ENCODE results near the gene C1GALT1. TPM values are rescaled to one million over a fixed set of nuclear protein-coding genes. Genes with fewer than 3 reads are reported as not detected.

Gene C1GALT1
- total and polyA plus RNA-seq, 12 donors = 6.2 to 31.9 (median 19.7) TPM

DNA sequence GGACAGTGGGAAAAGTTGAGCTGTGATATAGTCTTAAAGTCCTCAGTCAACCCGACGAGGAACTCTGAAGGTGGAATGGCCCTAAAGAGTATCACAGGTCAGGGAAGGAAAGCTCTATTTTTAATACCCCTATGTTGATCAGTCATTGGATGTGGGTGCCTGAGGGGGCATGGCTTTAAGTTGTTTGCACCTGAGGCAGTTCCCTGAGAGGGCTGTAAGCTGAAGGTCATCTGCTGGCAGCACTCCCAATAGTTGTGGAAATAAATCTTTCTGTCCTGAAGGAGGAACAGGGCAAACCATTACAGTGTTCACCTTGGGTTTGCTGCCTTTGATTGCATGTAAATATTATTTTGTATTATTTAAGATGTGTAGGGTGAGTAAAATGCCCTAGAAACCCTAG, 17.8 kb upstream of the C1GALT1 start:
- no peak for TF ChIP-seq CTCF (IDR thresholded peaks at IDR 0.05)
- Histone ChIP-seq H3K36me3 (no peaks in the 10 kb centered on the region), H3K27me3 (no peaks in the 10 kb centered on the region), H3K9me3 (peaks cover 0 to 5% (median 0%) of the 10 kb centered on the region in 11 donors), H3K27ac (no peak overlapping the region), H3K4me1 (peaks cover 0 to under 1% (median 0%) of the 10 kb centered on the region in 9 donors), H3K4me3 (no peak overlapping the region)
- intact Hi-C loops (cut with DNase I) = no loop called here
- no peak for ATAC-seq
- DNase-seq = no peak
- WGBS, 2 donors = 93 to 94% methylated on average over 2 of the region's 2 CpGs

- Histone ChIP-seq H3K27ac (no peak overlapping the region), H3K4me1 (no peaks in the 10 kb centered on the region), H3K9me3 (peaks cover 0 to 12% (median 0%) of the 10 kb centered on the region in 11 donors), H3K4me3 (no peak overlapping the region), H3K27me3 (no peaks in the 10 kb centered on the region), H3K36me3 (no peaks in the 10 kb centered on the region)
- ATAC-seq (no peak), DNase-seq (no peak)
- WGBS, 2 donors = 59 to 71% methylated on average over 3 of the region's 3 CpGs
- intact Hi-C loops (cut with DNase I) = no loop called here
- TF ChIP-seq CTCF (IDR thresholded peaks at IDR 0.05) = no peak
These were observed 17.0 kb upstream of the C1GALT1 start for GRCh38 chr7:7165372-7165771.

DNA sequence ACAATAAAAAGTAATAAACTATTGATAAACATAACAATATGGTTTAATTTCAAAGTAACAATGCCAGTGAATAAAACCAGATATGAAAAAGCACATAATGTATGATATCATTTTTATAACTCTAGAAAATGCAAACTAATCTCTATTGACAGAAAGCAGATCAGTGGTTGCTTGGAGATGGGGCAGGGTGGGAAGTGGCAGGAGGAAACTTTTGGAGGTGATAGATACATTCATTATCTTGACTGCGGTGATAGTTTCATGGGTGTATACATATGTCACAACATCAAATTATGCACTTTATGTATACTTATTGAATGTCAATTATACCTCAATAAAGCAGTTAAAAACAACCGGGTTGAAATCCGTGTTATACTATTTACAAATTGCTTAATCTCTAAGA, 16.0 kb upstream of the C1GALT1 start:
- Histone ChIP-seq H3K27ac (no peak overlapping the region), H3K4me3 (no peak overlapping the region), H3K9me3 (peaks cover 0 to 21% (median 6%) of the 10 kb centered on the region in 11 donors), H3K27me3 (no peaks in the 10 kb centered on the region), H3K36me3 (no peaks in the 10 kb centered on the region), H3K4me1 (no peaks in the 10 kb centered on the region)
- ATAC-seq (no peak), DNase-seq (no peak)
- no peak for TF ChIP-seq CTCF (IDR thresholded peaks at IDR 0.05)
- 88 to 92% methylated on average over 3 of the region's 3 CpGs for WGBS, 2 donors
- intact Hi-C loops (cut with DNase I) = no loop called here

DNA sequence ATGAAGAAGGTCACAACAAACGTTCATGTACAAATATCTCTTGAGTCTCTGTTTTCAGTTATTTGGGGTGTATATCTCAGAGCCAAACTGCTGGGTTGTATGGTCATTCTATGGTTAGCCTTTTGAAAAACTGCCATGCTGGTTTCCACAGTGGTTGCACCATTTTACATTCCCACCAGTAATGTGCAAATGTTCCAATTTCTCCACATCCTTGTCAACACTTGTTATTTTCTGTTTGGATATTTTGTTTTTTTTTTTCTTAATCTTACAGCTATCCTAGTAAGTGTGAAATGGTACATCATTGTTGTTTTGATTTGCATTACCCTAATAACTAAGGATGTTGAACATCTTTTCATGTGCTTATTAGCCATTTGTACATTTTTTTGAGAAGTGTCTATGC, 13.0 kb upstream of the C1GALT1 start:
- Histone ChIP-seq H3K36me3 (no peaks in the 10 kb centered on the region), H3K4me3 (no peak overlapping the region), H3K4me1 (no peaks in the 10 kb centered on the region), H3K27ac (no peak overlapping the region), H3K27me3 (no peaks in the 10 kb centered on the region), H3K9me3 (peaks cover 0 to 41% (median 8%) of the 10 kb centered on the region in 11 donors)
- intact Hi-C loops (cut with DNase I) = no loop called here
- ATAC-seq (no peak), DNase-seq (no peak)
- WGBS, 2 donors = 81 to 91% methylated on average over 1 of the region's 1 CpG
- TF ChIP-seq CTCF (IDR thresholded peaks at IDR 0.05) = no peak

Measured in heart right ventricle (tissue), 16 donors.